OCI-LY1 (cell line): ENCODE data around the gene NPM1.
"Not testable (repeated sequence)": the region's sequence is repeated elsewhere in the genome, so short reads cannot be mapped to it uniquely, and the experiment has no call there.

Experiments used
- H2AFZ ChIP-seq: fragments of 200-600 bp; sonication (generic), shearing (Covaris generic); 2 replicates; pipeline ENCODE4 v1.6.0; 2014; ENCODE audit warnings: antibody characterized with exemption, mild to moderate bottlenecking, low read length
- H3F3A ChIP-seq: fragments of 200-600 bp; sonication (generic), shearing (Covaris generic); 2 replicates; pipeline ENCODE4 v1.6.0; 2014; ENCODE audit warnings: mild to moderate bottlenecking, antibody characterized with exemption, low read length, moderate library complexity; ENCODE audit not compliant: insufficient read depth
- H3K27ac ChIP-seq: fragments of 200-600 bp; sonication (generic); 2 replicates; pipeline ENCODE4 v1.5.1; 2014; ENCODE audit warnings: low read length, mixed run types, mild to moderate bottlenecking, low read depth; ENCODE audit not compliant: poor library complexity, severe bottlenecking
- H3K27me3 ChIP-seq: fragments of 200-600 bp; sonication (generic); 2 replicates; pipeline ENCODE4 v1.6.0; 2014; ENCODE audit warnings: antibody characterized with exemption, mild to moderate bottlenecking, low read length, moderate library complexity; ENCODE audit not compliant: insufficient read depth
- H3K36me3 ChIP-seq: fragments of 200-600 bp; sonication (generic); 2 replicates; pipeline ENCODE4 v1.6.1; 2014; ENCODE audit warnings: mild to moderate bottlenecking, antibody characterized with exemption, low read length, moderate library complexity, mixed read lengths; ENCODE audit not compliant: insufficient read depth
- H3K4me1 ChIP-seq: fragments of 200-600 bp; sonication (generic); 2 replicates; pipeline ENCODE4 v1.5.1; 2014; ENCODE audit warnings: mild to moderate bottlenecking, low read length, moderate library complexity; ENCODE audit not compliant: insufficient read depth, severe bottlenecking
- H3K4me2 ChIP-seq: fragments of 200-600 bp; sonication (generic), shearing (Covaris generic); 2 replicates; pipeline ENCODE4 v1.6.1; 2014; ENCODE audit warnings: low read length
- H3K4me3 ChIP-seq: fragments of 200-600 bp; sonication (generic); 2 replicates; pipeline ENCODE4 v1.5.1; 2014; ENCODE audit warnings: low read length, low read depth, mild to moderate bottlenecking, mixed read lengths; ENCODE audit not compliant: poor library complexity, severe bottlenecking
- H3K79me2 ChIP-seq: fragments of 200-600 bp; shearing (Covaris generic); 2 replicates; pipeline ENCODE4 v1.6.1; 2016; ENCODE audit warnings: mixed run types, low read length, mixed read lengths; ENCODE audit not compliant: insufficient read depth
- H3K9ac ChIP-seq: fragments of 200-600 bp; sonication (generic), shearing (Covaris generic); 2 replicates; pipeline ENCODE4 v1.6.1; 2014; ENCODE audit warnings: mild to moderate bottlenecking, low read length, mixed read lengths
- H3K9me2 ChIP-seq: fragments of 200-600 bp; sonication (generic), shearing (Covaris generic); 2 replicates; pipeline ENCODE4 v1.6.1; 2014; ENCODE audit warnings: low read depth, mild to moderate bottlenecking, low read length, mixed read lengths
- H3K9me3 ChIP-seq: fragments of 200-600 bp; shearing (Covaris generic); 2 replicates; pipeline ENCODE4 v1.6.1; 2014; ENCODE audit warnings: low read length, mixed read lengths
- H4K20me1 ChIP-seq: fragments of 200-600 bp; sonication (generic), shearing (Covaris generic); 2 replicates; pipeline ENCODE4 v1.6.0; 2016; ENCODE audit warnings: mild to moderate bottlenecking, low read length; ENCODE audit not compliant: insufficient read depth
- EZH2 ChIP-seq: fragments of 200-600 bp; sonication (generic), shearing (Covaris generic); IDR thresholded peaks from 2 replicates; pipeline ENCODE4 v1.8.0; 2017; ENCODE audit warnings: borderline replicate concordance, mixed run types, mild to moderate bottlenecking, antibody characterized with exemption, low read length, moderate library complexity, mixed read lengths
- TF ChIP-seq, protein P1 (sequence below): fragments of 200-600 bp; sonication (generic), shearing (Covaris generic); IDR thresholded peaks from 2 replicates; pipeline ENCODE4 v1.5.1; 2017; ENCODE audit warnings: mild to moderate bottlenecking, antibody characterized with exemption, low read length, moderate library complexity, mixed read lengths

The NPM1 gene

DNA sequence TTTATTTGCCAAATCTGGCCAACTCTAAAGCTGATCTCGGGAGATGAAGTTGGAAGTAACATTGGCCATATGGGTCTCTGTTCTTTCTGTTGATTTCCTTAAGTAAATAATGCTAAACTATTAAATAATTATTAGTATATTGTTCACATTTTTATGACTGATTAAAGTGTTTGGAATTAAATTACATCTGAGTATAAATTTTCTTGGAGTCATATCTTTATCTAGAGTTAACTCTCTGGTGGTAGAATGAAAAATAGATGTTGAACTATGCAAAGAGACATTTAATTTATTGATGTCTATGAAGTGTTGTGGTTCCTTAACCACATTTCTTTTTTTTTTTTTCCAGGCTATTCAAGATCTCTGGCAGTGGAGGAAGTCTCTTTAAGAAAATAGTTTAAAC lies 22.5 kb downstream of the NPM1 start:
- Histone ChIP-seq H3K79me2 (peaks cover 5% of the 10 kb centered on the region), H4K20me1 (peaks cover 7% of the 10 kb centered on the region; the same call in 1 of the 2 replicates), H3K9ac (no peak overlapping the region), H3K27me3 (no peaks in the 10 kb centered on the region), H3F3A (peaks cover 6% of the 10 kb centered on the region; the same call in 1 of the 2 replicates), H3K4me2 (no peak overlapping the region), H3K4me1 (no peaks in the 10 kb centered on the region), H3K36me3 (peaks cover 84% of the 10 kb centered on the region), H3K9me3 (no peaks in the 10 kb centered on the region), H3K27ac (no peak overlapping the region), H3K4me3 (no peak overlapping the region), H2AFZ (no peak overlapping the region), H3K9me2 (no peaks in the 10 kb centered on the region)
- no peak for TF ChIP-seq EZH2
- TF ChIP-seq, protein P1, sequence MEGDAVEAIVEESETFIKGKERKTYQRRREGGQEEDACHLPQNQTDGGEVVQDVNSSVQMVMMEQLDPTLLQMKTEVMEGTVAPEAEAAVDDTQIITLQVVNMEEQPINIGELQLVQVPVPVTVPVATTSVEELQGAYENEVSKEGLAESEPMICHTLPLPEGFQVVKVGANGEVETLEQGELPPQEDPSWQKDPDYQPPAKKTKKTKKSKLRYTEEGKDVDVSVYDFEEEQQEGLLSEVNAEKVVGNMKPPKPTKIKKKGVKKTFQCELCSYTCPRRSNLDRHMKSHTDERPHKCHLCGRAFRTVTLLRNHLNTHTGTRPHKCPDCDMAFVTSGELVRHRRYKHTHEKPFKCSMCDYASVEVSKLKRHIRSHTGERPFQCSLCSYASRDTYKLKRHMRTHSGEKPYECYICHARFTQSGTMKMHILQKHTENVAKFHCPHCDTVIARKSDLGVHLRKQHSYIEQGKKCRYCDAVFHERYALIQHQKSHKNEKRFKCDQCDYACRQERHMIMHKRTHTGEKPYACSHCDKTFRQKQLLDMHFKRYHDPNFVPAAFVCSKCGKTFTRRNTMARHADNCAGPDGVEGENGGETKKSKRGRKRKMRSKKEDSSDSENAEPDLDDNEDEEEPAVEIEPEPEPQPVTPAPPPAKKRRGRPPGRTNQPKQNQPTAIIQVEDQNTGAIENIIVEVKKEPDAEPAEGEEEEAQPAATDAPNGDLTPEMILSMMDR = no peak

DNA sequence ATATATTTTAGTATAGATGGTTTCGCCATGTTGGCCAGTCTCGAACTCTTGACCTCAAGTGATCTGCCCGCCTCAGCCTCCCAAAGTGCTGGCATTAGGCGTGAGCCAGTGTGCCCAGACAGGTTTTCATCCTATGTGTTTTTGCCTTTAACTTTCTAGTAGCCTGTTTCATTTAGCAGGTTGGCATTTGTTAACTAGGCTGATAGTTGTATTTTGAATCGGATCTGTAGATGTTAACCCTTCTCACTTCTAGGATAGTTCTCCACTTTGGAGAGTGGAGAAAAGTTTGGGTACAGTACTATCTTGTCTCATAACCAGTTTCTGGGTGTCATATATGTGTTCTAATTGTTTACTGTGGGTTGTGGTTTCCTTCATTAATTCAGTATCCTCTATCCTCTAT lies 24.5 kb downstream of the NPM1 start:
- H3F3A ChIP-seq = peaks cover 9% of the 10 kb centered on the region; the same call in 1 of the 2 replicates
- H3K4me3 ChIP-seq = no peak overlapping the region
- no peak overlapping the region for H3K4me2 ChIP-seq
- no peaks in the 10 kb centered on the region; the same call in 1 of the 2 replicates for H3K79me2 ChIP-seq
- no peaks in the 10 kb centered on the region for H3K4me1 ChIP-seq
- H3K27me3 ChIP-seq = no peaks in the 10 kb centered on the region
- H3K9me3 ChIP-seq = no peaks in the 10 kb centered on the region
- peaks cover 64% of the 10 kb centered on the region for H3K36me3 ChIP-seq
- 0 out of 2 replicates have a peak, but pooled peaks cover 4% of the 10 kb centered on the region for H4K20me1 ChIP-seq
- no peak overlapping the region for H3K9ac ChIP-seq
- H2AFZ ChIP-seq = no peak overlapping the region
- TF ChIP-seq, protein P1 = no peak
- no peak for TF ChIP-seq EZH2
- no peak overlapping the region for H3K27ac ChIP-seq
- H3K9me2 ChIP-seq = no peaks in the 10 kb centered on the region

DNA sequence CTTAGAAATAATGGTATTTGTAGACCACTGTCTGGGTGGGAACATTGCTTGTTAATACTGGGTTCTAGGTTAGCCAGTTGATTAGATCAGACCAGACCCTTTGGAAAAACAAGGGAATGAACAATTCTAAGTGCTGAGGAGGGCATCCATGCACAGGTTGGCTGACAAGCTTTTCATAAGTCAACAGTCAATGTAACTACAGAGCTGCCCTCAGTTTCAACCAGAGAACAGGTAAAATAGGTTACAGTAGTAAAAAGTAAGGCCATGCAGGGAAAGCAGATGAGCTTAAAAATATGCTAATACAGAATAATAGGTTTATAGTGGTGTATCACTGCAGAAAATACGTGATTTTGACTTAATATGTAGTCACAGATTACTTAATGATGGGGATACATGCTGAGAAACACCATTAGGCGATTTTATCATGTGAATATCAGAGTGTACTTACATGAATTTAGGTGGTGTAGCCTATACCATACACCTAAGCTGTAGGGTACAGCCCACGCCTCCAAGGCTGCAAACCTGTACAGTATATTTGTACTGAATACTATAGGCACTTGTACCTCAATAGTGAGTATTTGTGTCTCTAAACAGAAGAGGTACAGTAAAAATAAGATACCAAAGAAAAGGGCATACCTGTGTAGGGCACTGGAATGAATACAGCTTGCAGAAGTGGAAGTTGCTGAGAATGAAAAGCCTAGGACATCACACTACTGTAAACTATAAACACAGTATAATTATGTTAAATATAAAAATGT lies 25.7 kb downstream of the NPM1 start:
- Histone ChIP-seq H3K27ac (no peak overlapping the region), H3K36me3 (peaks cover 52% of the 10 kb centered on the region), H3K9me2 (no peaks in the 10 kb centered on the region), H3K4me1 (no peaks in the 10 kb centered on the region), H3K27me3 (no peaks in the 10 kb centered on the region), H4K20me1 (0 out of 2 replicates have a peak, but pooled peaks cover 2% of the 10 kb centered on the region), H3K4me2 (no peak overlapping the region), H3K9ac (no peak overlapping the region), H3K9me3 (no peaks in the 10 kb centered on the region), H2AFZ (no peak overlapping the region), H3F3A (peaks cover 9% of the 10 kb centered on the region; the same call in 1 of the 2 replicates), H3K4me3 (no peak overlapping the region), H3K79me2 (no peaks in the 10 kb centered on the region)
- TF ChIP-seq, protein P1 = no peak
- no peak for TF ChIP-seq EZH2

DNA sequence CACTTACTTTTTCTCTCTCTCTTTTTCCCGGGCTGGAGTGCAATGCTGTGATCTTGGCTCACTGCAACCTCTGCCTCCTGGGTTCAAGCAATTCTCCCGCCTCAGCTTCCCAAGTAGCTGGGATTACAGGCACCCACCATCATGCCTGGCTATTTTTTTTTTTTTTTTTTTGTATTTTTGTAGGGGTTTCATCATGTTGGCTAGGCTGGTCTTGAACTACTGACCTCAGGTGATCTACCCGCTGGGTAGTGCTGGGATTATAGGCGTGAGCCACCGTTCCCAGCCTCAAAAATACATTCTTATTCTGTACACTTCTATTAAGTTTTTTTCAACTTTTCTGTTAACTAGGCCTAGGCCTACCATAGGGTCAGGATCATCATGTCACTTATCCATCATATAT lies 26.3 kb downstream of the NPM1 start:
- not testable (repeated sequence) for H2AFZ ChIP-seq, H4K20me1 ChIP-seq, H3K9me3 ChIP-seq, H3K27me3 ChIP-seq, H3K9ac ChIP-seq, H3F3A ChIP-seq, H3K4me2 ChIP-seq, H3K79me2 ChIP-seq, H3K9me2 ChIP-seq, H3K4me1 ChIP-seq, H3K4me3 ChIP-seq, H3K27ac ChIP-seq
- H3K36me3 ChIP-seq = peaks cover 46% of the 10 kb centered on the region
